ENCODE measurements around the gene PEAR1. TPM values are rescaled to one million over a fixed set of nuclear protein-coding genes. Genes with fewer than 3 reads are reported as not detected.
A peak's percentile ranks its signal among the peaks of the same experiment; 100 is the strongest.

Gene PEAR1
- total and polyA plus RNA-seq, 2 of the 4 experiments (the other 2 are of a cell fraction): 2.0 to 44.4 TPM

DNA sequence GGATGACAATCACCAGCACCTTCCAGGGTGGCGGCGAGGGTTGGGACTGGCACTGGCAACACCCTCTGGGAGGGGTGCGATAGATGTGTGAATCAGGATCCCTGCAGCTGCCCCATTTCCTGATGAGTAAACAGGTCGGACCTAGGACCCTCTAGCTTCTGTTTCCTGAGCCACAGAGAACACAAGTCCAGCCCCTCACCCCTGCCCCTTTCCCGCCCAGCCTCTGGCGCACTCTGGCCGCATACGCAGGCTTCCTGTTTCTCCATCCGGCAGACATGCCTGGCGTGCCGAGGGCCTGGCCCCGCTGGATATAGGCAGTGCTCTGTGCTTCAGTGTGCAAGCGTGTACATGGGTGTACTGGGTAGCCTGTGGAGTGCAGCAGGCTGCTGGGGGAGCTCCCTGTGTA lies 4.6 kb downstream of the PEAR1 start:
- dilution Hi-C loops (cut with HindIII; ENCODE audit: low sequenced_read_pairs, unreplicated experiment): no loop called here
- Histone ChIP-seq H3K9me3 (ENCODE audit: control insufficient read depth, insufficient read depth, low read length) (no peaks in the 10 kb centered on the region), H4K91ac (ENCODE audit: insufficient read depth, low read depth, low read length) (peak overlapping the region; percentile 74), H3K18ac (ENCODE audit: low read depth, low read length) (peak overlapping the region; percentile 93), H3K4me2 (ENCODE audit: low read depth, low read length) (peak overlapping the region; percentile 29), H2AK5ac (ENCODE audit: low read depth, low read length) (peak overlapping the region; percentile 99), H2BK5ac (ENCODE audit: low read depth, low read length, poor library complexity, severe bottlenecking) (peak overlapping the region; percentile 92), H3K4me3 (ENCODE audit: insufficient read depth, low read depth, low read length) (no peak overlapping the region), H4K5ac (ENCODE audit: low read depth, low read length) (peak overlapping the region; percentile 92), H2AK9ac (replicated peaks; ENCODE audit: low read depth, low read length, poor library complexity) (peak overlapping the region; percentile 62), H3K79me1 (ENCODE audit: low read depth in 1 of 2, low read length in 2 of 2) (peaks cover 27 to 92% of the 10 kb centered on the region in 2 experiments), H3K36me3 (ENCODE audit: control insufficient read depth, insufficient read depth, low read length) (no peaks in the 10 kb centered on the region), H2BK120ac (ENCODE audit: low read depth, low read length) (peak overlapping the region; percentile 95), H3K27me3 (ENCODE audit: control insufficient read depth, insufficient read depth, low read length) (no peaks in the 10 kb centered on the region), H3K9me1 (ENCODE audit: insufficient read depth, low read length) (peaks cover 29% of the 10 kb centered on the region), H3K14ac (replicated peaks; ENCODE audit: low read depth, low read length) (peak overlapping the region; percentile 98), H2BK15ac (ENCODE audit: low read depth, low read length) (peak overlapping the region; percentile 53; the same call in 2 of the 3 replicates), H3K27ac (ENCODE audit: insufficient read depth, low read length) (peak overlapping the region; percentile 77), H4K20me1 (ENCODE audit: insufficient read depth, low read length) (peaks cover 2% of the 10 kb centered on the region; the same call in 1 of the 2 replicates), H3K9ac (ENCODE audit: low read depth, low read length) (peak overlapping the region; percentile 62), H3K56ac (ENCODE audit: extremely low read depth, insufficient read depth, low read length) (peak overlapping the region; percentile 76), H3K4me1 (ENCODE audit: control insufficient read depth, insufficient read depth, low read length) (peaks cover 50% of the 10 kb centered on the region), H4K8ac (ENCODE audit: low read depth in 2 of 2, low read length in 2 of 2) (peak overlapping the region; percentile 76 to 96), H3K4ac (ENCODE audit: low read depth, low read length) (peak overlapping the region; percentile 96), H2BK20ac (ENCODE audit: low read depth, low read length) (peak overlapping the region; percentile 90), H3K23ac (ENCODE audit: low read depth, low read length) (peak overlapping the region; percentile 96), H2AFZ (replicated peaks; ENCODE audit: low read length, poor library complexity) (peak overlapping the region; percentile 7)
- BruUV-seq (replicated peaks): no TSS peak
- 11% methylated on average over 8 of the region's 13 CpGs; no CpG with 5 or more reads in 1 of the 2 experiments for WGBS, 2 experiments (ENCODE audit: extremely low coverage in 2 of 2, insufficient read length in 1 of 2)
- ChIA-PET CTCF (interaction anchor here (0.9 to 1.2 kb wide), 2 partner anchors 22 to 30 kb away, joined by 3 read pairs; no protein-coding TSS in a partner anchor), POLR2A (ENCODE audit: unreplicated experiment) (no interaction called here)
- no peak for TF ChIP-seq MXI1 (IDR thresholded peaks at IDR 0.05; ENCODE audit: borderline replicate concordance, low read depth, low read length)
- TF ChIP-seq, protein P1, sequence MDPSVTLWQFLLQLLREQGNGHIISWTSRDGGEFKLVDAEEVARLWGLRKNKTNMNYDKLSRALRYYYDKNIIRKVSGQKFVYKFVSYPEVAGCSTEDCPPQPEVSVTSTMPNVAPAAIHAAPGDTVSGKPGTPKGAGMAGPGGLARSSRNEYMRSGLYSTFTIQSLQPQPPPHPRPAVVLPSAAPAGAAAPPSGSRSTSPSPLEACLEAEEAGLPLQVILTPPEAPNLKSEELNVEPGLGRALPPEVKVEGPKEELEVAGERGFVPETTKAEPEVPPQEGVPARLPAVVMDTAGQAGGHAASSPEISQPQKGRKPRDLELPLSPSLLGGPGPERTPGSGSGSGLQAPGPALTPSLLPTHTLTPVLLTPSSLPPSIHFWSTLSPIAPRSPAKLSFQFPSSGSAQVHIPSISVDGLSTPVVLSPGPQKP (IDR thresholded peaks at IDR 0.05; ENCODE audit: borderline replicate concordance, low read depth, low read length): no peak
- TF ChIP-seq, protein P2, sequence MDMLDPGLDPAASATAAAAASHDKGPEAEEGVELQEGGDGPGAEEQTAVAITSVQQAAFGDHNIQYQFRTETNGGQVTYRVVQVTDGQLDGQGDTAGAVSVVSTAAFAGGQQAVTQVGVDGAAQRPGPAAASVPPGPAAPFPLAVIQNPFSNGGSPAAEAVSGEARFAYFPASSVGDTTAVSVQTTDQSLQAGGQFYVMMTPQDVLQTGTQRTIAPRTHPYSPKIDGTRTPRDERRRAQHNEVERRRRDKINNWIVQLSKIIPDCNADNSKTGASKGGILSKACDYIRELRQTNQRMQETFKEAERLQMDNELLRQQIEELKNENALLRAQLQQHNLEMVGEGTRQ (IDR thresholded peaks at IDR 0.05; ENCODE audit: low read depth, low read length): no peak
- TF ChIP-seq MAZ (IDR thresholded peaks at IDR 0.05; ENCODE audit: borderline replicate concordance, low read depth, low read length): peak; percentile 30; the same call in 1 of the 2 replicates
- no peak for TF ChIP-seq POLR2A (IDR thresholded peaks at IDR 0.05; ENCODE audit: low read depth, low read length)
- TF ChIP-seq CEBPB (IDR thresholded peaks at IDR 0.05; ENCODE audit: low read depth, low read length): no peak
- TF ChIP-seq, protein P3, sequence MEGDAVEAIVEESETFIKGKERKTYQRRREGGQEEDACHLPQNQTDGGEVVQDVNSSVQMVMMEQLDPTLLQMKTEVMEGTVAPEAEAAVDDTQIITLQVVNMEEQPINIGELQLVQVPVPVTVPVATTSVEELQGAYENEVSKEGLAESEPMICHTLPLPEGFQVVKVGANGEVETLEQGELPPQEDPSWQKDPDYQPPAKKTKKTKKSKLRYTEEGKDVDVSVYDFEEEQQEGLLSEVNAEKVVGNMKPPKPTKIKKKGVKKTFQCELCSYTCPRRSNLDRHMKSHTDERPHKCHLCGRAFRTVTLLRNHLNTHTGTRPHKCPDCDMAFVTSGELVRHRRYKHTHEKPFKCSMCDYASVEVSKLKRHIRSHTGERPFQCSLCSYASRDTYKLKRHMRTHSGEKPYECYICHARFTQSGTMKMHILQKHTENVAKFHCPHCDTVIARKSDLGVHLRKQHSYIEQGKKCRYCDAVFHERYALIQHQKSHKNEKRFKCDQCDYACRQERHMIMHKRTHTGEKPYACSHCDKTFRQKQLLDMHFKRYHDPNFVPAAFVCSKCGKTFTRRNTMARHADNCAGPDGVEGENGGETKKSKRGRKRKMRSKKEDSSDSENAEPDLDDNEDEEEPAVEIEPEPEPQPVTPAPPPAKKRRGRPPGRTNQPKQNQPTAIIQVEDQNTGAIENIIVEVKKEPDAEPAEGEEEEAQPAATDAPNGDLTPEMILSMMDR (conservative IDR thresholded peaks at IDR 0.05; ENCODE audit: low read depth, low read length): no peak
- TF ChIP-seq CHD1 (IDR thresholded peaks at IDR 0.05; ENCODE audit: low read depth, low read length): no peak
- 0 out of 2 replicates have a peak, but pooled peaks have one; percentile 8 for TF ChIP-seq BHLHE40 (IDR thresholded peaks at IDR 0.05; ENCODE audit: low read depth, low read length)
- TF ChIP-seq MAFK (IDR thresholded peaks at IDR 0.05; ENCODE audit: low read depth, low read length): no peak
- TF ChIP-seq RCOR1 (IDR thresholded peaks at IDR 0.05; ENCODE audit: insufficient replicate concordance, low read length): no peak
- TF ChIP-seq RFX5 (IDR thresholded peaks at IDR 0.05; ENCODE audit: low read depth, low read length): no peak
- TF ChIP-seq RAD21 (IDR thresholded peaks at IDR 0.05; ENCODE audit: low read length): no peak
- TF ChIP-seq SMC3 (IDR thresholded peaks at IDR 0.05; ENCODE audit: low read depth, low read length): no peak
- TF ChIP-seq FOS (IDR thresholded peaks at IDR 0.05; ENCODE audit: low read depth, low read length): no peak
- DNase-seq (peak; percentile 72), ATAC-seq (ENCODE audit: low read depth) (peak; percentile 46)
- intact Hi-C loops (cut with micrococcal nuclease): no loop called here
- in situ Hi-C loops (cut with MboI; ENCODE audit: low sequenced_read_pairs): no loop called here

All from IMR-90 (cell line).